IPS-15b (cell line): ENCODE data around the gene CDC25B.

Experiments
- H3K27me3 ChIP-seq: one replicate; pipeline ENCODE4 v1.6.1; 2013; ENCODE audit warnings: low read length; ENCODE audit not compliant: control insufficient read depth, insufficient read depth
- H3K36me3 ChIP-seq: one replicate; pipeline ENCODE4 v1.6.1; 2013; ENCODE audit warnings: low read length; ENCODE audit not compliant: control insufficient read depth, insufficient read depth
- H3K4me1 ChIP-seq: one replicate; pipeline ENCODE4 v1.6.1; 2013; ENCODE audit warnings: mild to moderate bottlenecking, low read length; ENCODE audit not compliant: control insufficient read depth, insufficient read depth
- H3K4me3 ChIP-seq: one replicate; pipeline ENCODE4 v1.5.1; 2013; ENCODE audit warnings: low read depth, low read length
- H3K9ac ChIP-seq: one replicate; pipeline ENCODE4 v1.6.1; 2013; ENCODE audit warnings: low read depth, mild to moderate bottlenecking, low read length
- H3K9me3 ChIP-seq: one replicate; pipeline ENCODE4 v1.6.1; 2013; ENCODE audit warnings: mild to moderate bottlenecking, low read length; ENCODE audit not compliant: control insufficient read depth, insufficient read depth

CDC25B gene

DNA sequence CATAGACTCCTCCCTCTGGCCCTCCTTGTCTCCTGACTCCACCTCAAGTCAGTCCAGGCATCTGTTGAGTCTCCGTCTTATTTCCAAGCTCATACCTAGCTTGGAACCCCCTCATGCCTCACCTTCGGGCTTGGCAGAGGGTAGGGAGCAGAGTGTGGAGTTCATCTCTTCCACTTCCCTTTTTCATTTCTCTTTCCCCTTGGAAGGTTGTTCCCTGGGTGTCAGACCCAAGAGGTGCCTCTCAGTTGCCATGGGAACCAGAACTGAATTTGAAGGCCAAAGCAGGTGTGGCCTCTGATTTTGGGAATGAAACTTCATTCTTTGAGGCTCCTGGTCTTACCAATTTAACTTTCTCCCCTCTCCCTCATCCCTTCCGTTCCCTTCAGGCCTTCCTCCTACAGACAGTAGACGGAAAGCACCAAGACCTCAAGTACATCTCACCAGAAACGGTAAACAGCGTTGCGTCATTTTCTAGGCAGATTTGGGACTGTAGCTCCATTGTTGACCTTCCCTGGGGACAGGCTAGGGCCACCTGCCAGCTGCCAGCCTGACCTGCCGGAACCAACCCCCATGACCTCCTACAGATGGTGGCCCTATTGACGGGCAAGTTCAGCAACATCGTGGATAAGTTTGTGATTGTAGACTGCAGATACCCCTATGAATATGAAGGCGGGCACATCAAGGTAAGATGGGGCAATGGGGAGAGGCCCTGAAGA, 6.6 kb downstream of the CDC25B start:
- H3K27me3 ChIP-seq = no peaks in the 10 kb centered on the region
- H3K4me1 ChIP-seq = peaks cover 19% of the 10 kb centered on the region
- no peak overlapping the region for H3K4me3 ChIP-seq
- H3K9ac ChIP-seq = no peak overlapping the region
- H3K9me3 ChIP-seq = no peaks in the 10 kb centered on the region
- peaks cover 26% of the 10 kb centered on the region for H3K36me3 ChIP-seq

DNA sequence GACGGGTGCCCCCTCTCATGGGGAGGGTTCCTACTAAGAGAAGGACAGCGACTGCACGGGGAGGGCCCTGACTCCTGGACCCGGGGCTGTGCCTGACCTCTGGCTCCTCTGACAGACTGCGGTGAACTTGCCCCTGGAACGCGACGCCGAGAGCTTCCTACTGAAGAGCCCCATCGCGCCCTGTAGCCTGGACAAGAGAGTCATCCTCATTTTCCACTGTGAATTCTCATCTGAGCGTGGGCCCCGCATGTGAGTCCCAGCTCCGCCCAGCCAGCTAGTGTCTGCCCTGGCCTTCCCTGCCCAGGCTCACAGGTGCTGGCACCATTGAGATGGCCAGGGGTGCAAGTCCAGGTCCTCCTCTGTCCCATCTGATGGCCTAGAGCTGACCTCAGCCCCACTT, 7.2 kb downstream of the CDC25B start:
- H3K4me1 ChIP-seq = peaks cover 22% of the 10 kb centered on the region
- H3K36me3 ChIP-seq = peaks cover 26% of the 10 kb centered on the region
- H3K9ac ChIP-seq = no peak overlapping the region
- no peaks in the 10 kb centered on the region for H3K9me3 ChIP-seq
- no peak overlapping the region for H3K4me3 ChIP-seq
- H3K27me3 ChIP-seq = no peaks in the 10 kb centered on the region

DNA sequence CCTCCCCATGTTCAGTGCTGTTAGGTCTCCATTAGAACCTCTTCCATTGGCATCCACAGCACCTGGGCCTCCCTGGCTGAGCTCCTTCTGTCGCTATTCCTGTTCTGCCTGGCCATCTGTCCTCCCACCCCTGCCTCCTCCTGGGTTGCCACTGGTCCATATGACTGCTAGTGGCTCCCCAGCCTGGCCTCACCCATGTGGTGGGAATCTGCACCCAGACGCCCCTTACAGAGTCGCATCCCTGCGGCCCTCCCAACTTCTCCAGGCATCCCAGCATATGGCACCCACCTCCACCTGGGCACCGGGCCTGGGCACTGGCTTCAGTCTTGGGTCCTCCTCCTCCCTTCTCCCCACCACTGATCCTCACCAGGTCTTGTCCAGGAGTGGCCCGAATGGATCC, 7.7 kb downstream of the CDC25B start:
- H3K4me1 ChIP-seq = peaks cover 23% of the 10 kb centered on the region
- no peak overlapping the region for H3K4me3 ChIP-seq
- no peak overlapping the region for H3K9ac ChIP-seq
- no peaks in the 10 kb centered on the region for H3K27me3 ChIP-seq
- no peaks in the 10 kb centered on the region for H3K9me3 ChIP-seq
- peaks cover 26% of the 10 kb centered on the region for H3K36me3 ChIP-seq

DNA sequence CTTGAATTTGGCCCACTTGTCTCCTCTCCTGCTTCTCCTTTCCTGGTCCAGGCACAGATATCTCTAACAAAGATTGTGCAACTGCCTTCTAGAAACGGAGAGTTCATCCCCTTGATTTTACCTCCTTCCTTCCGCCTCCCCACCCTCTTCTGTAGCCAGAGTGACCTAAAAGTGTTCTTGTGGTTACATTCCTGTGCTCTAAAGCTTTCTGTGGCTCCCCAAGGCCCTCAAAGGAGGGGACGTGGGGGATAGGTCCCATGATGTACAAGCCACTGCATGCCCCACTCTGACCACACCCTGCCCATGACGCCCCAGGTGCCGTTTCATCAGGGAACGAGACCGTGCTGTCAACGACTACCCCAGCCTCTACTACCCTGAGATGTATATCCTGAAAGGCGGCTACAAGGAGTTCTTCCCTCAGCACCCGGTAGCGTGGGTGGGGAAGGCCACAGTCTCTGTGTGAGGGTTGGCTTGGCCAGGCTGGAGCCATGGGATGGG, 8.2 kb downstream of the CDC25B start:
- no peak overlapping the region for H3K9ac ChIP-seq
- peaks cover 26% of the 10 kb centered on the region for H3K36me3 ChIP-seq
- no peaks in the 10 kb centered on the region for H3K27me3 ChIP-seq
- peaks cover 23% of the 10 kb centered on the region for H3K4me1 ChIP-seq
- no peaks in the 10 kb centered on the region for H3K9me3 ChIP-seq
- H3K4me3 ChIP-seq = no peak overlapping the region

DNA sequence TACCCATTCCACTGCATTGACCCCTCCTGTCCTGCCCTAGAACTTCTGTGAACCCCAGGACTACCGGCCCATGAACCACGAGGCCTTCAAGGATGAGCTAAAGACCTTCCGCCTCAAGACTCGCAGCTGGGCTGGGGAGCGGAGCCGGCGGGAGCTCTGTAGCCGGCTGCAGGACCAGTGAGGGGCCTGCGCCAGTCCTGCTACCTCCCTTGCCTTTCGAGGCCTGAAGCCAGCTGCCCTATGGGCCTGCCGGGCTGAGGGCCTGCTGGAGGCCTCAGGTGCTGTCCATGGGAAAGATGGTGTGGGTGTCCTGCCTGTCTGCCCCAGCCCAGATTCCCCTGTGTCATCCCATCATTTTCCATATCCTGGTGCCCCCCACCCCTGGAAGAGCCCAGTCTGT, 8.7 kb downstream of the CDC25B start:
- Histone ChIP-seq H3K36me3 (peaks cover 26% of the 10 kb centered on the region), H3K4me3 (no peak overlapping the region), H3K9ac (no peak overlapping the region), H3K27me3 (no peaks in the 10 kb centered on the region), H3K4me1 (peaks cover 21% of the 10 kb centered on the region), H3K9me3 (no peaks in the 10 kb centered on the region)

DNA sequence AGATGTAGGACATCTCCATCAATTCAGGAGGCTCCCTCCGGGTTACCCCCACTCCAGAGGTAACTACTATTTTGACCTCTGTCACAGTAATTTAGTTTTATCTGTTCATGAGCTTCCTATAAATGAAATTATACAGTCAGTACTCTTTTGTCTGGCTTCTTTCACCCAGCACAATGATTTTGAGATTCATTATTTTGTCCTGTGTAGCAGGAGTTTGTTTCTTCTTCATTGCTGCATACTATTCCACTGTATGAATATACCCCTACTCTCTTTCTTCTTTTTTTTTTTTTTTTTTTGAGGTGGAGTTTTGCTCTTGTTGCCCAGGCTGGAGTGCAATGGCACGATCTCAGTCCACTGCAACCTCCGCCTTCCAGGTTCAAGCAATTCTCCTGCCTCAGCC, 12.4 kb downstream of the CDC25B start:
- Histone ChIP-seq H3K9me3 (no peaks in the 10 kb centered on the region), H3K36me3 (peaks cover 8% of the 10 kb centered on the region), H3K9ac (no peak overlapping the region), H3K4me1 (peaks cover 16% of the 10 kb centered on the region), H3K27me3 (no peaks in the 10 kb centered on the region), H3K4me3 (no peak overlapping the region)

DNA sequence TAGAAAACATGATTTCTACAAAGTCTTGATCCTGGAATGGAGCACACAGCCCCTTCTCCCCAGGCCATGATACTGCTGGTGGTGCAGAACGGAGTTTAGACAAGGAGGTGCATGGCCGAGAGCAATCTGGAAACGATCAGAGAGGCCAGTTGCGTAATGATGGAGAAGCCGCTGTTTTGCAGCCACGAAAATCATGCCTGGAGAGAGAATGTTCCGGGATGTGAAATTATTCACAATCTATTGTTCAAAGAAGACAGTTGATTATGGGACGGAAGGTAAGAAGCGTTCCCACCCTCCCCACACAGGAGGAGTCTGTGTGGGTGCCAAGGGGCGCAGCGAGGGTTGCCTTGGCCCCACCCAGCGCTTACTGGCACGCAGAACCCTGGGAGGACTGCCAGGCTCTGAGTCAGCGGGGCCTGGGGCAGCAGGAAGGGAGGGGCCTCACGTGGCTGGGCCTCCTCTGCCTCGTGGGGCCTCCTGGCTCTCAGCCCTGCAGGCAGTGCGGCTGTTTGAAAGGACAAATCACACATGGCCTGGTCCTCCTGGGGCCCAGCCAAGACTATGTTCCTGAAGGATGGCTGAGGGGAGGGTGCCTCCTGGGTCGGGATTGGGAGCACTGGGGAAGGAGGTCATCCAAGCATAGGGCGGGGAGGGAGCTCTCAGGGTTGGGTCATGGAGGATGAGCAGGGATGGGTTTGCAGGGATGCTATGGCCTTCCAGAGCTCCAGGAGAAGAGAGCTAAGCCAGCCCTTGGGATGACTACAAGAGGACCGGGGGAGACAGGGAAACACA, 15.6 kb downstream of the CDC25B start:
- Histone ChIP-seq H3K4me3 (no peak overlapping the region), H3K4me1 (peaks cover 13% of the 10 kb centered on the region), H3K9ac (no peak overlapping the region), H3K36me3 (no peaks in the 10 kb centered on the region), H3K9me3 (no peaks in the 10 kb centered on the region), H3K27me3 (no peaks in the 10 kb centered on the region)

DNA sequence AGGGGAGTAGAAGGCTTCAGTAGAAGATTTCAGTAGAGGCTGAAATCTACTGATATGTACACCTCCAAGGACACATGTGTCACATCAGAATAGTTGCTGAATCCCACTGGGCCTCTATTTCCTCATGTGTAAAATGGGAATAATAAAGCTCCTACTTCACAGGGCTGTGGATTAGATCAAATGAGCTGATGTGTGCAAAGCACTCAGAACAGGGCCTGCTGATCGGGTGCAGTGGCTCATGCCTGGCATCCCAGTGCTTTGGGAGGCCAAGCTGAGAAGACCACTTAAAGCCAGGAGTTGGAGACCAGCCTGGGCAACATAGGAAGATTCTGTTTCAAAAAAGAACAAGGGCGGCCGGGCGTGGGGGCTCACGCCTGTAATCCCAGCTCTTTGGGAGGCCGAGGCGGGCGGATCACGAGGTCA, 16.2 kb downstream of the CDC25B start:
- Histone ChIP-seq H3K27me3 (no peaks in the 10 kb centered on the region), H3K4me3 (no peak overlapping the region), H3K9me3 (no peaks in the 10 kb centered on the region), H3K36me3 (no peaks in the 10 kb centered on the region), H3K9ac (no peak overlapping the region), H3K4me1 (peaks cover 8% of the 10 kb centered on the region)

DNA sequence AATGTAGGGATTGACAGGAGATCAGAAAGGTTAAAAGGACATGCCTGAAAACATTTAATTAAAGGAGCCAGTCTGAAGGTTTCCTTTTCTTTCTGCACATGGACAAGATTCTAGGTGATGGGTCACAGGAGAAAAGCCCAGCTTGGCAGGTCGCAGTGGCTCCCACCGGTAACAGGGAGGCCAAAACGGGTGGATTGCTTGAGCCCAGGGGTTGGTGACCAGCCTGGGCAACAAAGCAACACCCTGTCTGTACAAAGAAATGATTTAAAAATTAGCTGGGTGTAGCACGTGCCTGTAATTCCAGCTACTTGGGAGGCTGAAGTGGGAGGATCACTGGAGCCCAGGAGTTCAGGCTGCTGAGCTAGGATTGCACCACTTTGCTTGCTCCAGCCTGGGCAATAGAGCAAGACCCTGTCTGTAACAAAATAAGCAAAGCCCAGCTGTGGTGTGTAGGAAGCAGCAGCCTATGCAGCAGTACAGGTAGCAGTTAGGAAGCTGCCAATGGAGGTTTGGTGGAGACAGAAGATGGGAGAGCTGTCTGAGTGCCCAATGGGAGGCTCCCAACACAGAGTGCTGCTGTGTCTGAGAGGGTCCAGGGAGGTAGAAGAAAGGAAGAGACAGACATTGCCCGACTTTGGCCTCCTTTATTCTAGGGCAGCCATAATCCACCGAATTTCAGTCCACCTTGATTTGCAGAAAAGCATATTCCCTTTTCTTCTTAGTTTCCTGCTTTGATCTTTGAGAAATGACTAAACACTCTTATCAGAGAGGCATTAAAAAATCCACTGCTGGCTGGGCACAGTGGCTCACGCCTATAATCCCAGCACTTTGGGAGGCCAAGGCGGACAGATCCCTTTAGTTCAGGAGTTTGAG, 17.1 kb downstream of the CDC25B start:
- Histone ChIP-seq H3K9me3 (no peaks in the 10 kb centered on the region), H3K36me3 (no peaks in the 10 kb centered on the region), H3K4me3 (no peak overlapping the region), H3K4me1 (peaks cover 2% of the 10 kb centered on the region), H3K9ac (no peak overlapping the region), H3K27me3 (no peaks in the 10 kb centered on the region)

DNA sequence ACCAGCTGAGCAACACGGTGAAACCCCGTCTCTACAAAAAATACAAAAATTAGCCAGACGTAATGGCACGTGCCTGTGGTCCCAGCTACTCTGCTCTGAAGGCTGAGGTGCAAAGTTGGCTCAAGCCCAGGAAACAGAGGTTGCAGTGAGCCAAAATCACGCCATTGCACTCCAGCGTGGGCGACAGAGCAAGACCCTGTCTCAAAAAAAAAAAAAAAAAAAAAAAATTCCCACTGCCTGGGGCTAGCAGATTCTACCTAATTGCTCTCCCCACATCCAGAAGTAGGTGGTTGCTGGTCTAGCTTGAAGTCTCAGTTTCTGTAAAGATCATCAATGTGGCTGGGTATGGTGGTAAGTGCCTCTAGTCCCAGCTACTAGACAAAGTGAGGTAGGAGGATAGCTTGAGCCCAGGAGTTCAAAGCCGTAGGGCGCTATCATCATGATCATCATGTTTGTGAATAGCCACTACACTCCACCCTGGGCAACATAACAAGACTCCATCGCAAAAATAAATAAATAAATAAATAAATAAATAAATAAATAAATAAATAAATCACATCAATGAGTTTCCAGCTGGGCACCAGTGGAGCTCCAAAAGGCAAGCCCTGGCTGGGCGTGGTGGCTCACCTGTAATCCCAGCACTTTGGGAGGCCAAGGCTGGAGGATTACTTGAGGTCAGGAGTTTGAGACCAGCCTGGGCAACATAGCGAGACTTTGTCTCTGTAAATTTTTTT, 17.9 kb downstream of the CDC25B start:
- Histone ChIP-seq H3K4me1 (no peaks in the 10 kb centered on the region), H3K27me3 (no peaks in the 10 kb centered on the region), H3K9me3 (no peaks in the 10 kb centered on the region), H3K36me3 (no peaks in the 10 kb centered on the region), H3K4me3 (no peak overlapping the region), H3K9ac (no peak overlapping the region)

DNA sequence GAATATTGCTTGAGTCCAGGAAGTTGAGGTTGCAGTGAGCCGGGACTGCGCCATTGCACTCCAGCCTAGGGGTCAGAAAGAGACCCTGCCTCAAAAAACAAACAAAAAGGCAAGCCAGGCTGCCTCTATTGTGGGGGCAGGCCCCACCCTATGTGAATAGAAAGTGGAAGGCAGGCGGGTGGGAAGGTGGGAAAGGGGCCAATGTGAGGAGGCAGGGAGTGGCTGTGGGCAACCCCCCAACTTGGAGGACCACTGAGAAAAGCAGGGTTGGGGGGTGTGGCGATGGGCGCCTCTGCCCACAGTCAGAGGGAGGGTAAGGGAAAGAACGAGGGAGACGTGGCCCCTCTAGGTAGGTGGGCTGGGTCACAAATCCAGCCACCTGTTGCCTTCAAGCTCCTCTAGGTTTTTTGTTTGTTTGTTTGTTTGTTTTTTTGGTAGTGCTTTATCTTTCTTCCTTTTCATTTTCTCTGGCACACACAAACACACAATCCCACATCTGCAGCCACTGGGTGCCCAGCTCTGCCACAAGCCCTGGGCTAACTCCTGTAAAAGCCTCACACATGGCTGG, 18.9 kb downstream of the CDC25B start:
- no peak overlapping the region for H3K4me3 ChIP-seq
- H3K9ac ChIP-seq = no peak overlapping the region
- H3K27me3 ChIP-seq = no peaks in the 10 kb centered on the region
- no peaks in the 10 kb centered on the region for H3K36me3 ChIP-seq
- no peaks in the 10 kb centered on the region for H3K4me1 ChIP-seq
- H3K9me3 ChIP-seq = no peaks in the 10 kb centered on the region
